K562 (cell line): ENCODE results near the gene CSTF1. TPM values are rescaled to one million over a fixed set of nuclear protein-coding genes. Genes with fewer than 3 reads are reported as not detected.
A peak's percentile ranks its signal among the peaks of the same experiment; 100 is the strongest.

Experiments used
- BMI1 ChIP-seq: fragments of 150-350 bp; IDR thresholded peaks from 2 replicates; pipeline ENCODE4 v1.6.1; 2014; ENCODE audit warnings: low read length
- DMBX1 ChIP-seq: fragments of 250-450 bp; sonication (Bioruptor Pico); IDR thresholded peaks from 2 replicates; pipeline ENCODE4 v1.8.0; 2022; ENCODE audit warnings: inconsistent platforms, mild to moderate bottlenecking, moderate library complexity, borderline replicate concordance
- EGR1 ChIP-seq: fragments of 450-650 bp; conservative IDR thresholded peaks from 2 replicates; pipeline ENCODE4 v1.6.1; 2017; ENCODE audit warnings: mild to moderate bottlenecking
- HBP1 ChIP-seq: fragments of 450-650 bp; formaldehyde crosslinking; IDR thresholded peaks from 2 replicates; pipeline ENCODE4 v1.4.0; 2022; ENCODE audit warnings: missing genetic modification characterization
- MXD1 ChIP-seq: fragments of 250-450 bp; sonication (Bioruptor Pico); IDR thresholded peaks from 2 replicates; pipeline ENCODE4 v1.8.0; 2021; ENCODE audit warnings: borderline replicate concordance, mild to moderate bottlenecking, moderate library complexity; ENCODE audit not compliant: poor library complexity, severe bottlenecking
- MYC ChIP-seq, 2 experiments: fragments of 250-450 bp in 1 of 2; sonication (Bioruptor Pico) in 1 of 2; IDR thresholded peaks; 2 replicates each; pipeline versions ENCODE4 v1.5.1 to v1.6.1; 2012 to 2021; ENCODE audit warnings: low read depth in 2 of 2, borderline replicate concordance in 1 of 2, improper control_type of control experiment in 1 of 2, low read length in 1 of 2, mild to moderate bottlenecking in 1 of 2, moderate library complexity in 1 of 2
- PPARD ChIP-seq: fragments of 250-450 bp; sonication (Bioruptor Pico); IDR thresholded peaks from 2 replicates; pipeline ENCODE4 v1.8.0; 2022; ENCODE audit warnings: inconsistent platforms, mild to moderate bottlenecking, moderate library complexity
- SMAD4 ChIP-seq: fragments of 250-450 bp; sonication (Bioruptor Pico); conservative IDR thresholded peaks from 2 replicates; pipeline ENCODE4 v1.8.0; 2021; ENCODE audit warnings: inconsistent platforms, mild to moderate bottlenecking, moderate library complexity
- SMC3 ChIP-seq: conservative IDR thresholded peaks from 2 replicates; pipeline ENCODE4 v1.6.1; 2011; ENCODE audit warnings: low read depth, low read length, improper control_type of control experiment; ENCODE audit not compliant: insufficient read depth
- SREBF2 ChIP-seq: sonication (generic); formaldehyde crosslinking; IDR thresholded peaks from 2 replicates; pipeline ENCODE4 v1.4.0; 2020; ENCODE audit warnings: mild to moderate bottlenecking, missing genetic modification reagents
- TSC22D4 ChIP-seq: fragments of 450-650 bp; IDR thresholded peaks from 2 replicates; pipeline ENCODE4 v1.6.1; 2016; ENCODE audit warnings: missing genetic modification characterization, missing biosample characterization, control low read depth
- YY1 ChIP-seq, 3 experiments: IDR thresholded peaks; 2 replicates each; pipeline ENCODE4 v1.6.1; 2011; ENCODE audit warnings: low read length in 2 of 3, mild to moderate bottlenecking in 2 of 3, moderate library complexity in 2 of 3, borderline replicate concordance in 1 of 3, control low read depth in 1 of 3, low read depth in 1 of 3; ENCODE audit not compliant: insufficient read depth in 3 of 3, insufficient replicate concordance in 2 of 3, control insufficient read depth in 1 of 3, insufficient read length in 1 of 3; ENCODE audit errors: extremely low read depth in 1 of 3
- ZNF165 ChIP-seq: fragments of 250-450 bp; sonication (Bioruptor Pico); IDR thresholded peaks from 2 replicates; pipeline ENCODE4 v1.4.0; 2020; ENCODE audit warnings: borderline replicate concordance
- ZNF707 ChIP-seq: fragments of 250-450 bp; sonication (Bioruptor Pico); conservative IDR thresholded peaks from 2 replicates; pipeline ENCODE4 v1.8.0; 2022; ENCODE audit warnings: inconsistent platforms, mild to moderate bottlenecking, moderate library complexity
- ZNF764 ChIP-seq: fragments of 250-450 bp; sonication (Bioruptor Pico); IDR thresholded peaks from 2 replicates; pipeline ENCODE4 v1.4.0; 2020; ENCODE audit warnings: low read depth, mild to moderate bottlenecking, moderate library complexity
- polyA plus RNA-seq, 8 experiments: library from polyadenylated mRNA; depleted of rRNA in 4 of 8; stranded (reverse) in 5 of 8; unstranded in 3 of 8; fragments of >200 nt; fragmentation: Nextera tagmentation in 2 of 8; fragmentation: Illumina TruSeq in 1 of 8; extraction: Ambion mirVana in 2 of 8; extraction: Trizol in 1 of 8; gene quantifications; 2 replicates each; pipeline versions ENCODE4 v1.2.1 to v1.2.3, GENCODE V29; 2011 to 2014; ENCODE audit warnings: inconsistent platforms in 1 of 8, missing spikeins in 1 of 8
- total RNA-seq, 7 experiments: library from RNA; depleted of rRNA in 6 of 7; stranded (reverse); fragments of >200 nt in 6 of 7; fragmentation: Illumina TruSeq in 2 of 7; extraction: Trizol in 2 of 7; gene quantifications; 2 replicates each; pipeline versions ENCODE4 v1.2.1 to v1.2.3, GENCODE V29; 2011 to 2021; ENCODE audit warnings: low replicate concordance in 1 of 7
- TF ChIP-seq, protein P1 (sequence below): fragments of 150-350 bp; conservative IDR thresholded peaks from 2 replicates; pipeline ENCODE4 v1.6.1; 2014; ENCODE audit warnings: low read length
- TF ChIP-seq, protein P2 (sequence below): fragments of 250-450 bp; sonication (Bioruptor Pico); IDR thresholded peaks from 2 replicates; pipeline ENCODE4 v1.5.0; 2021; ENCODE audit warnings: mild to moderate bottlenecking, borderline replicate concordance

The CSTF1 gene
- total and polyA plus RNA-seq, 9 of the 15 experiments (the other 6 are each of a cell fraction or from before 2014, with no cell fraction given), result 30.8 to 110 (median 53.4) TPM

DNA sequence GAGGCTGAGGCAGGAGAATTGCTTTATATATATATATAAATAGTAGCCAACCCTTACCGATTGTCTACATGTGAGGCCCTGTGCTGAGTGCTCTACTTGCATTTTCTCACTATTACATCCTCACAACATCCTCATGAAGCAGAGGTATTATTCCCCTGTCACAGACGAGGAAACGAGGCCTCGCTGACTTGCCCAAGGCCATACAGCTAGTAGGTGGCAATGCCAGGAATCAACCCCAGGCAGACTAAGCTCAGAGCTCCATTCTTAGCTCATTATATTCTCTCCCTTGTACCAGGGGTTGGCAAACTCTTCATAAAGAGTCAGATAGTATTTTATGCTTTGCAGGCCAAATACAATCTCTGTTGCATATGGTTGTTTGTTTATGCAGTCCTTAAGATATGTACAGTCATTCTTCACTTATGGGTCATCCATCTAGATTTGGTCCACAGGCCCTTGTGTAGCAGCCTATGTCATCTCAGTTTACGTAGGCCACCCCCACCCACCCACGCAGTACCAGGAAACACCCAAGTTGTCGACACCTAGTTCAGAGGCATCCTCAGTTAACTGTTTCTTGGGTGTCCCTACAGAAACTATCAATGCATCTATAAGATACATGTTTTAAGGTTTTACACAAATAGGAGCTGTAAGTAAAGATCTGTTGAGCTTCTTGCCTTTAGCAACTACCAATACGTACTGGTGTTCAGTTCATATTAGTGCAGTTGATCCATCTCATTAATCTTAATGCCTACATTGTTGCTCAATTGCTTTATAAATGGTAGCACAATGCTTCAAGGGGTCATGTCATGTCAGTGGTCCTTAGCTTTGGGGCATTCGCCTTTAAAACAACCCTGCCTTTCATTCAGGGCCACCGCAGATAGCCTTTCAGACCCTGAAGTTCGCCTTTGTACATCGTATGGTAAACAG is 22.7 kb downstream of the CSTF1 start (continued):
- 0 out of 2 replicates have a peak, but pooled peaks have one; percentile 18 for TF ChIP-seq DMBX1 (CRISPR knock-in tag)
- no peak for TF ChIP-seq MYC (IDR thresholded peaks at IDR 0.05; ENCODE audit: low read depth, low read length)
- TF ChIP-seq MYC (CRISPR knock-in tag; IDR thresholded peaks at IDR 0.05; ENCODE audit: borderline replicate concordance, low read depth), result no peak
- no peak for TF ChIP-seq PPARD (CRISPR knock-in tag)
- no peak for TF ChIP-seq YY1 (IDR thresholded peaks at IDR 0.05; ENCODE audit: borderline replicate concordance in 1 of 3, control insufficient read depth in 1 of 3, extremely low read depth in 1 of 3, insufficient read depth in 3 of 3, insufficient read length in 1 of 3, insufficient replicate concordance in 2 of 3, low read depth in 1 of 3, low read length in 2 of 3)
- TF ChIP-seq TSC22D4 (tag), result no peak
- no peak for TF ChIP-seq SMC3
- no peak for TF ChIP-seq ZNF165 (CRISPR knock-in tag)
- TF ChIP-seq EGR1, result peak; percentile 100
- no peak for TF ChIP-seq SREBF2 (CRISPR knock-in tag)
- TF ChIP-seq MXD1 (CRISPR knock-in tag), result no peak
- no peak for TF ChIP-seq SMAD4
- no peak for TF ChIP-seq ZNF764 (CRISPR knock-in tag)
- TF ChIP-seq, protein P1, sequence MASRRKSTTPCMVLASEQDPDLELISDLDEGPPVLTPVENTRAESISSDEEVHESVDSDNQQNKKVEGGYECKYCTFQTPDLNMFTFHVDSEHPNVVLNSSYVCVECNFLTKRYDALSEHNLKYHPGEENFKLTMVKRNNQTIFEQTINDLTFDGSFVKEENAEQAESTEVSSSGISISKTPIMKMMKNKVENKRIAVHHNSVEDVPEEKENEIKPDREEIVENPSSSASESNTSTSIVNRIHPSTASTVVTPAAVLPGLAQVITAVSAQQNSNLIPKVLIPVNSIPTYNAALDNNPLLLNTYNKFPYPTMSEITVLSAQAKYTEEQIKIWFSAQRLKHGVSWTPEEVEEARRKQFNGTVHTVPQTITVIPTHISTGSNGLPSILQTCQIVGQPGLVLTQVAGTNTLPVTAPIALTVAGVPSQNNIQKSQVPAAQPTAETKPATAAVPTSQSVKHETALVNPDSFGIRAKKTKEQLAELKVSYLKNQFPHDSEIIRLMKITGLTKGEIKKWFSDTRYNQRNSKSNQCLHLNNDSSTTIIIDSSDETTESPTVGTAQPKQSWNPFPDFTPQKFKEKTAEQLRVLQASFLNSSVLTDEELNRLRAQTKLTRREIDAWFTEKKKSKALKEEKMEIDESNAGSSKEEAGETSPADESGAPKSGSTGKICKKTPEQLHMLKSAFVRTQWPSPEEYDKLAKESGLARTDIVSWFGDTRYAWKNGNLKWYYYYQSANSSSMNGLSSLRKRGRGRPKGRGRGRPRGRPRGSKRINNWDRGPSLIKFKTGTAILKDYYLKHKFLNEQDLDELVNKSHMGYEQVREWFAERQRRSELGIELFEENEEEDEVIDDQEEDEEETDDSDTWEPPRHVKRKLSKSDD, result no peak
- TF ChIP-seq BMI1, result no peak
- no peak for TF ChIP-seq ZNF707 (CRISPR knock-in tag)
- TF ChIP-seq, protein P2, sequence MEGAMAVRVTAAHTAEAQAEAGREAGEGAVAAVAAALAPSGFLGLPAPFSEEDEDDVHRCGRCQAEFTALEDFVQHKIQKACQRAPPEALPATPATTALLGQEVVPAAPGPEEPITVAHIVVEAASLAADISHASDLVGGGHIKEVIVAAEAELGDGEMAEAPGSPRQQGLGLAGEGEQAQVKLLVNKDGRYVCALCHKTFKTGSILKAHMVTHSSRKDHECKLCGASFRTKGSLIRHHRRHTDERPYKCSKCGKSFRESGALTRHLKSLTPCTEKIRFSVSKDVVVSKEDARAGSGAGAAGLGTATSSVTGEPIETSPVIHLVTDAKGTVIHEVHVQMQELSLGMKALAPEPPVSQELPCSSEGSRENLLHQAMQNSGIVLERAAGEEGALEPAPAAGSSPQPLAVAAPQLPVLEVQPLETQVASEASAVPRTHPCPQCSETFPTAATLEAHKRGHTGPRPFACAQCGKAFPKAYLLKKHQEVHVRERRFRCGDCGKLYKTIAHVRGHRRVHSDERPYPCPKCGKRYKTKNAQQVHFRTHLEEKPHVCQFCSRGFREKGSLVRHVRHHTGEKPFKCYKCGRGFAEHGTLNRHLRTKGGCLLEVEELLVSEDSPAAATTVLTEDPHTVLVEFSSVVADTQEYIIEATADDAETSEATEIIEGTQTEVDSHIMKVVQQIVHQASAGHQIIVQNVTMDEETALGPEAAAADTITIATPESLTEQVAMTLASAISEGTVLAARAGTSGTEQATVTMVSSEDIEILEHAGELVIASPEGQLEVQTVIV, result no peak
- TF ChIP-seq HBP1 (CRISPR knock-in tag), result no peak
